H1 (cell line): Measurements from ENCODE around the gene MAFB. TPM values are rescaled to one million over a fixed set of nuclear protein-coding genes. Genes with fewer than 3 reads are reported as not detected.

Source experiments
- CTCF ChIA-PET: fragments of 300-600 bp; sonication (Branson Sonifier 250); formaldehyde crosslinking; loops from one replicate; lab custom pipeline; 2021; ENCODE audit not compliant: partially characterized antibody; lab: Charles Lee
- POLR2A ChIA-PET: fragments of 300-600 bp; sonication (Branson Sonifier 250); formaldehyde crosslinking; loops from one replicate; lab custom pipeline; 2021; ENCODE audit warnings: inconsistent platforms; ENCODE audit not compliant: partially characterized antibody; lab: Charles Lee
- DNase-seq, 2 experiments: peaks; one replicate each; pipeline versions ENCODE4 v3.0.0 to v3.0.0-alpha.2; 2010 to 2022; ENCODE audit warnings: low spot score in 2 of 2, low read depth in 1 of 2, mixed read lengths in 1 of 2
- FAIRE-seq: peaks from 2 replicates; lab custom pipeline; 2011; peaks lifted over from hg19 to GRCh38; lab: Jason Lieb, UNC
- H2AFZ ChIP-seq: 2 replicates; pipeline ENCODE4 v1.8.1; 2012; ENCODE audit warnings: low read length, inconsistent platforms
- H2AK5ac ChIP-seq: 2 replicates; pipeline ENCODE4 v1.6.1; 2013; ENCODE audit warnings: low read depth, low read length
- H2BK120ac ChIP-seq: replicated peaks from 2 replicates; pipeline ENCODE3; 2013; ENCODE audit warnings: low read depth, low read length, inconsistent platforms
- H2BK12ac ChIP-seq: 2 replicates; pipeline ENCODE4 v1.6.1; 2013; ENCODE audit warnings: low read depth, low read length
- H2BK15ac ChIP-seq: 2 replicates; pipeline ENCODE4 v1.6.1; 2013; ENCODE audit warnings: low read length
- H2BK20ac ChIP-seq: 2 replicates; pipeline ENCODE4 v1.6.1; 2013; ENCODE audit warnings: low read length
- H2BK5ac ChIP-seq: 2 replicates; pipeline ENCODE4 v1.6.1; 2013; ENCODE audit warnings: low read depth, low read length
- H3K14ac ChIP-seq: 2 replicates; pipeline ENCODE4 v1.6.1; 2013; ENCODE audit warnings: inconsistent platforms; ENCODE audit not compliant: insufficient read length
- H3K18ac ChIP-seq: 2 replicates; pipeline ENCODE4 v1.6.1; 2013; ENCODE audit warnings: low read length; ENCODE audit errors: extremely low read depth
- H3K23ac ChIP-seq: 2 replicates; pipeline ENCODE4 v1.6.1; 2013; ENCODE audit warnings: inconsistent platforms; ENCODE audit not compliant: insufficient read length
- H3K23me2 ChIP-seq: 2 replicates; pipeline ENCODE4 v1.6.1; 2013; ENCODE audit warnings: low read depth, low read length
- H3K27ac ChIP-seq: 2 replicates; pipeline ENCODE4 v1.6.1; 2011; ENCODE audit warnings: low read depth, low read length, inconsistent platforms
- H3K27me3 ChIP-seq, 4 experiments: replicated peaks in 1 of 4; 1 replicate in 1 of 4; 2 replicates in 3 of 4; pipeline versions ENCODE4 v1.6.1 to v1.8.1; 2011 to 2013; ENCODE audit warnings: low read length in 3 of 4, mild to moderate bottlenecking in 3 of 4, inconsistent platforms in 2 of 4, mixed read lengths in 2 of 4, moderate library complexity in 1 of 4; ENCODE audit not compliant: control insufficient read depth in 3 of 4, insufficient read depth in 3 of 4; ENCODE audit errors: extremely low read depth in 1 of 4
- H3K36me3 ChIP-seq, 4 experiments: 2 replicates each; pipeline versions ENCODE4 v1.6.1 to v1.8.1; 2011 to 2013; ENCODE audit warnings: mild to moderate bottlenecking in 4 of 4, low read length in 3 of 4, moderate library complexity in 2 of 4, control low read depth in 1 of 4, inconsistent platforms in 1 of 4; ENCODE audit not compliant: insufficient read depth in 4 of 4, control insufficient read depth in 2 of 4
- H3K4ac ChIP-seq: replicated peaks from 2 replicates; pipeline ENCODE3; 2013; ENCODE audit warnings: low read length, low read depth, mixed read lengths, inconsistent platforms; ENCODE audit not compliant: insufficient read length
- H3K4me1 ChIP-seq, 4 experiments: replicated peaks in 1 of 4; 1 replicate in 1 of 4; 2 replicates in 3 of 4; pipeline versions ENCODE4 v1.6.1 to v1.8.1; 2011 to 2013; ENCODE audit warnings: low read length in 3 of 4, inconsistent platforms in 2 of 4, mixed read lengths in 1 of 4; ENCODE audit not compliant: insufficient read depth in 4 of 4, control insufficient read depth in 3 of 4
- H3K4me2 ChIP-seq, 2 experiments: 2 replicates each; pipeline versions ENCODE4 v1.6.1 to v1.8.1; 2011 to 2013; ENCODE audit warnings: low read depth in 2 of 2, low read length in 2 of 2, control low read depth in 1 of 2, inconsistent platforms in 1 of 2, mild to moderate bottlenecking in 1 of 2; ENCODE audit not compliant: insufficient read depth in 1 of 2
- H3K4me3 ChIP-seq, 4 experiments: fragments of 200-600, 300-600 bp in 1 of 4; sonication (generic), shearing (Covaris generic), sonication (Bioruptor Twin) in 1 of 4; 2 replicates each; pipeline versions ENCODE4 v1.5.1 to v1.8.1; 2011 to 2016; ENCODE audit warnings: low read length in 4 of 4, low read depth in 3 of 4, control low read depth in 2 of 4, inconsistent platforms in 2 of 4, mild to moderate bottlenecking in 2 of 4, mixed read lengths in 1 of 4, moderate library complexity in 1 of 4; ENCODE audit not compliant: insufficient read depth in 2 of 4; ENCODE audit errors: extremely low read depth in 1 of 4
- H3K56ac ChIP-seq: replicated peaks from 2 replicates; pipeline ENCODE3; 2013; ENCODE audit warnings: low read depth, mild to moderate bottlenecking, mixed read lengths, low read length, inconsistent platforms; ENCODE audit not compliant: insufficient read length
- H3K79me1 ChIP-seq: 2 replicates; pipeline ENCODE4 v1.6.1; 2013; ENCODE audit warnings: low read depth, low read length, control low read depth
- H3K79me2 ChIP-seq, 2 experiments: 2 replicates each; pipeline versions ENCODE4 v1.6.1 to v1.8.1; 2012 to 2013; ENCODE audit warnings: low read length in 2 of 2, mild to moderate bottlenecking in 2 of 2, inconsistent platforms in 1 of 2; ENCODE audit not compliant: insufficient read depth in 2 of 2, control insufficient read depth in 1 of 2
- H3K9ac ChIP-seq, 4 experiments: replicated peaks in 1 of 4; 1 replicate in 1 of 4; 2 replicates in 3 of 4; pipeline versions ENCODE4 v1.6.1 to v1.8.1; 2011 to 2013; ENCODE audit warnings: low read depth in 3 of 4, low read length in 3 of 4, control low read depth in 2 of 4, mild to moderate bottlenecking in 2 of 4, moderate library complexity in 2 of 4, inconsistent platforms in 1 of 4; ENCODE audit errors: extremely low read depth in 1 of 4
- H3K9me3 ChIP-seq, 2 experiments: 2 replicates each; pipeline versions ENCODE4 v1.6.1 to v1.8.1; 2012 to 2013; ENCODE audit warnings: mild to moderate bottlenecking in 2 of 2, moderate library complexity in 2 of 2, control low read depth in 1 of 2, inconsistent platforms in 1 of 2, low read depth in 1 of 2, low read length in 1 of 2, mixed read lengths in 1 of 2; ENCODE audit not compliant: insufficient read depth in 2 of 2
- H4K20me1 ChIP-seq, 2 experiments: replicated peaks in 1 of 2; 2 replicates each; pipeline versions ENCODE3 to v1.8.1; 2011 to 2013; ENCODE audit warnings: inconsistent platforms in 2 of 2, low read length in 2 of 2, mild to moderate bottlenecking in 1 of 2; ENCODE audit not compliant: insufficient read depth in 2 of 2, control insufficient read depth in 1 of 2
- H4K5ac ChIP-seq: 2 replicates; pipeline ENCODE4 v1.6.1; 2013; ENCODE audit warnings: low read length, low read depth, mixed read lengths, inconsistent platforms; ENCODE audit not compliant: insufficient read length
- H4K8ac ChIP-seq: 2 replicates; pipeline ENCODE4 v1.8.0; 2013; ENCODE audit warnings: mild to moderate bottlenecking, moderate library complexity, low read length, inconsistent platforms; ENCODE audit not compliant: insufficient read depth; ENCODE audit errors: extremely low read depth
- H4K91ac ChIP-seq: replicated peaks from 2 replicates; pipeline ENCODE3; 2013; ENCODE audit warnings: low read length, mixed read lengths, inconsistent platforms; ENCODE audit not compliant: insufficient read length
- CTCF ChIP-seq, 3 experiments: IDR thresholded peaks; 1 replicate in 2 of 3; 2 replicates in 1 of 3; pipeline versions ENCODE4 v1.5.1 to v1.6.1; 2011; ENCODE audit warnings: low read length in 3 of 3, mild to moderate bottlenecking in 3 of 3, inconsistent platforms in 2 of 3, low read depth in 1 of 3, moderate library complexity in 1 of 3; ENCODE audit not compliant: insufficient read depth in 1 of 3; ENCODE audit errors: control extremely low read depth in 1 of 3
- USF2 ChIP-seq: IDR thresholded peaks from 2 replicates; pipeline ENCODE4 v1.6.1; 2011; ENCODE audit warnings: low read length, improper control_type of control experiment
- WGBS, 2 experiments: shearing (Covaris generic) in 1 of 2; methylation state at CpG; one replicate each; pipeline versions ENCODE4 v1.1.6 to v1.1.7; 2013 to 2015; ENCODE audit warnings: low lambda C conversion rate in 2 of 2, mixed read lengths in 2 of 2, inconsistent platforms in 1 of 2, low coverage in 1 of 2, missing lambda C conversion rate in 1 of 2; ENCODE audit not compliant: insufficient replicate concordance in 2 of 2, insufficient coverage in 1 of 2, insufficient read length in 1 of 2; ENCODE audit errors: extremely low coverage in 1 of 2, missing lambda C conversion rate in 1 of 2; 5-methylcytosine and 5-hydroxymethylcytosine counted together
- polyA plus RNA-seq, 7 experiments: library from polyadenylated mRNA; depleted of rRNA in 3 of 7; stranded (reverse) in 5 of 7; unstranded in 2 of 7; fragments of >200 nt in 5 of 7; fragments of 200-250 nt in 2 of 7; gene quantifications; 1 replicate in 5 of 7; 2 replicates in 1 of 7; 4 replicates in 1 of 7; pipeline versions ENCODE4 v1.2.1 to v1.2.3, GENCODE V29; 2011 to 2013; ENCODE audit warnings: missing spikeins in 2 of 7, mixed read lengths in 2 of 7
- total RNA-seq: library from RNA; stranded (reverse); fragmentation: NEBNext Ultra II Directional; extraction: Animal tissue kit (Norgen Biotek cat#: 25700); gene quantifications from 2 replicates; pipeline ENCODE4 v1.2.1, GENCODE V29; 2021

Gene MAFB
- total and polyA plus RNA-seq, 2 of the 8 experiments (the other 6 are each of a cell fraction or from before 2014, with no cell fraction given), result 0.83 to 1.8 TPM

- H2BK12ac ChIP-seq, result no peak overlapping the region
- H2BK20ac ChIP-seq, result no peak overlapping the region
- no peaks in the 10 kb centered on the region; a peak in 1 of 7 replicates for H3K27me3 ChIP-seq
- H2BK120ac ChIP-seq, result no peak overlapping the region
- WGBS, 2 experiments, result 100% methylated on average over 2 of the region's 2 CpGs; no CpG with 5 or more reads in 1 of the 2 experiments
- no peak overlapping the region for H4K8ac ChIP-seq
- H3K36me3 ChIP-seq, result no peaks in the 10 kb centered on the region
- no peak overlapping the region for H2AFZ ChIP-seq
- no peak overlapping the region for H3K4ac ChIP-seq
- H3K23me2 ChIP-seq, result peaks cover 5% of the 10 kb centered on the region; the same call in 1 of the 2 replicates
- no peak overlapping the region for H4K91ac ChIP-seq
- H2BK5ac ChIP-seq, result no peak overlapping the region
- TF ChIP-seq CTCF (IDR thresholded peaks at IDR 0.05; ENCODE audit: control extremely low read depth in 1 of 3, insufficient read depth in 1 of 3, low read depth in 1 of 3, low read length in 3 of 3) (peak in 1 of 3 experiments; percentile 13; a peak in 1 of 4 replicates), USF2 (no peak)
- H3K9me3 ChIP-seq, result no peaks in the 10 kb centered on the region
- ChIA-PET CTCF (interaction anchor here (0.6 to 1.7 kb wide), 4 partner anchors 10 to 71 kb away, joined by 3 to 4 read pairs (median 4); no protein-coding TSS in a partner anchor), POLR2A (no interaction called here)
- H3K4me2 ChIP-seq, result no peak overlapping the region
- H4K20me1 ChIP-seq, result peaks cover 0 to 2% of the 10 kb centered on the region in 2 experiments
- no peak overlapping the region for H3K9ac ChIP-seq
- DNase-seq (no peak), FAIRE-seq (no peak)
- peaks cover 0 to 3% (median 0%) of the 10 kb centered on the region in 4 experiments; a peak in 1 of 7 replicates for H3K4me1 ChIP-seq
- no peaks in the 10 kb centered on the region; a peak in 1 of 4 replicates for H3K79me2 ChIP-seq
- H2AK5ac ChIP-seq, result no peak overlapping the region
- H3K23ac ChIP-seq, result no peak overlapping the region
- no peak overlapping the region for H3K14ac ChIP-seq
- no peak overlapping the region for H4K5ac ChIP-seq
- H3K56ac ChIP-seq, result no peak overlapping the region
- no peak overlapping the region for H3K4me3 ChIP-seq
- H2BK15ac ChIP-seq, result no peak overlapping the region
- no peak overlapping the region for H3K18ac ChIP-seq
- H3K27ac ChIP-seq, result no peak overlapping the region
- no peaks in the 10 kb centered on the region for H3K79me1 ChIP-seq
Measured at GRCh38 chr20:40670253-40670652, 18.8 kb downstream of the MAFB start.
